Type B pancreatic cell (in vitro differentiated cells): ENCODE measurements around the gene SELPLG. TPM values are rescaled to one million over a fixed set of nuclear protein-coding genes. Genes with fewer than 3 reads are reported as not detected.
"Not testable (repeated sequence)": the region's sequence is repeated elsewhere in the genome, so short reads cannot be mapped to it uniquely, and the experiment has no call there.

Experiments
- DNase-seq: peaks from one replicate; pipeline ENCODE4 v3.0.0; 2021; ENCODE audit warnings: mixed read lengths; ENCODE audit not compliant: unreplicated experiment; ENCODE audit errors: extremely low spot score
- H3K27ac Mint-ChIP-seq: 2 replicates; pipeline ENCODE4 v1.8.0; 2021; ENCODE audit warnings: mild to moderate bottlenecking, mixed read lengths
- H3K27me3 Mint-ChIP-seq: 2 replicates; pipeline ENCODE4 v1.8.0; 2021; ENCODE audit warnings: mixed read lengths
- H3K36me3 Mint-ChIP-seq: 2 replicates; pipeline ENCODE4 v1.8.0; 2021; ENCODE audit warnings: mixed read lengths
- H3K4me1 Mint-ChIP-seq: one replicate; pipeline ENCODE4 v1.8.0; 2021; ENCODE audit warnings: mixed read lengths; ENCODE audit not compliant: unreplicated experiment
- H3K4me3 Mint-ChIP-seq: 2 replicates; pipeline ENCODE4 v1.8.0; 2021; ENCODE audit warnings: mild to moderate bottlenecking, mixed read lengths
- H3K9me3 Mint-ChIP-seq: 2 replicates; pipeline ENCODE4 v1.8.0; 2021; ENCODE audit warnings: mixed read lengths
- CTCF ChIP-seq: fragments of 200-600 bp; sonication (generic); conservative IDR thresholded peaks from 2 replicates; pipeline ENCODE4 v1.5.0; 2021; ENCODE audit warnings: antibody characterized with exemption, mild to moderate bottlenecking
- total RNA-seq: library from RNA; stranded (reverse); gene quantifications from 2 replicates; pipeline ENCODE4 v1.2.1, GENCODE V29; 2021; ENCODE audit warnings: low replicate concordance

SELPLG gene
- total RNA-seq, 1 donor from 2014 or later: 0.48 TPM

- H3K27me3 Mint-ChIP-seq: no peaks in the 10 kb centered on the region
- H3K4me1 Mint-ChIP-seq: peaks cover 11% of the 10 kb centered on the region
- H3K9me3 Mint-ChIP-seq: no peaks in the 10 kb centered on the region
- no peaks in the 10 kb centered on the region for H3K36me3 Mint-ChIP-seq
- TF ChIP-seq CTCF: no peak
- DNase-seq: no peak
- no peak overlapping the region for H3K27ac Mint-ChIP-seq
- H3K4me3 Mint-ChIP-seq: no peak overlapping the region
Observed at GRCh38 chr12:108594323-108594903, 39.3 kb downstream of the SELPLG start.

- no peak overlapping the region for H3K27ac Mint-ChIP-seq
- no peak overlapping the region for H3K4me3 Mint-ChIP-seq
- no peak for TF ChIP-seq CTCF
- peaks cover 12% of the 10 kb centered on the region for H3K4me1 Mint-ChIP-seq
- H3K9me3 Mint-ChIP-seq: no peaks in the 10 kb centered on the region
- no peak for DNase-seq
- H3K36me3 Mint-ChIP-seq: no peaks in the 10 kb centered on the region
- H3K27me3 Mint-ChIP-seq: no peaks in the 10 kb centered on the region
Observed at GRCh38 chr12:108592033-108592909, 41.4 kb downstream of the SELPLG start.

GRCh38 chr12:108591267-108591980 is 42.3 kb downstream of the SELPLG start:
- Mint-ChIP-seq H3K27me3 (no peaks in the 10 kb centered on the region), H3K4me3 (no peak overlapping the region), H3K36me3 (no peaks in the 10 kb centered on the region), H3K27ac (no peak overlapping the region), H3K9me3 (no peaks in the 10 kb centered on the region), H3K4me1 (peaks cover 11% of the 10 kb centered on the region)
- DNase-seq: no peak
- no peak for TF ChIP-seq CTCF

- peaks cover 11% of the 10 kb centered on the region for H3K4me1 Mint-ChIP-seq
- not testable (repeated sequence) for H3K27me3 Mint-ChIP-seq, H3K36me3 Mint-ChIP-seq, H3K27ac Mint-ChIP-seq, H3K9me3 Mint-ChIP-seq, DNase-seq, H3K4me3 Mint-ChIP-seq
Observed at GRCh38 chr12:108590463-108590862, 43.2 kb downstream of the SELPLG start.

- no peak overlapping the region for H3K27ac Mint-ChIP-seq
- peaks cover 11% of the 10 kb centered on the region for H3K4me1 Mint-ChIP-seq
- H3K27me3 Mint-ChIP-seq: no peaks in the 10 kb centered on the region
- TF ChIP-seq CTCF: no peak
- no peak overlapping the region for H3K4me3 Mint-ChIP-seq
- no peak for DNase-seq
- H3K36me3 Mint-ChIP-seq: no peaks in the 10 kb centered on the region
- H3K9me3 Mint-ChIP-seq: no peaks in the 10 kb centered on the region
Observed at GRCh38 chr12:108589840-108590229, 43.9 kb downstream of the SELPLG start.
